Activated CD8-positive, alpha-beta memory T cell treated with anti-CD3 and anti-CD28 coated beads for 1 hour (primary cell): Measurements from ENCODE around the gene SCYL1.

Source experiments
- DNase-seq, 2 donors: peaks; one replicate each; pipeline ENCODE4 v3.0.0-alpha.2; 2020; ENCODE audit warnings: low read depth in 1 of 2; ENCODE audit errors: extremely low read depth in 1 of 2

SCYL1 gene

DNA sequence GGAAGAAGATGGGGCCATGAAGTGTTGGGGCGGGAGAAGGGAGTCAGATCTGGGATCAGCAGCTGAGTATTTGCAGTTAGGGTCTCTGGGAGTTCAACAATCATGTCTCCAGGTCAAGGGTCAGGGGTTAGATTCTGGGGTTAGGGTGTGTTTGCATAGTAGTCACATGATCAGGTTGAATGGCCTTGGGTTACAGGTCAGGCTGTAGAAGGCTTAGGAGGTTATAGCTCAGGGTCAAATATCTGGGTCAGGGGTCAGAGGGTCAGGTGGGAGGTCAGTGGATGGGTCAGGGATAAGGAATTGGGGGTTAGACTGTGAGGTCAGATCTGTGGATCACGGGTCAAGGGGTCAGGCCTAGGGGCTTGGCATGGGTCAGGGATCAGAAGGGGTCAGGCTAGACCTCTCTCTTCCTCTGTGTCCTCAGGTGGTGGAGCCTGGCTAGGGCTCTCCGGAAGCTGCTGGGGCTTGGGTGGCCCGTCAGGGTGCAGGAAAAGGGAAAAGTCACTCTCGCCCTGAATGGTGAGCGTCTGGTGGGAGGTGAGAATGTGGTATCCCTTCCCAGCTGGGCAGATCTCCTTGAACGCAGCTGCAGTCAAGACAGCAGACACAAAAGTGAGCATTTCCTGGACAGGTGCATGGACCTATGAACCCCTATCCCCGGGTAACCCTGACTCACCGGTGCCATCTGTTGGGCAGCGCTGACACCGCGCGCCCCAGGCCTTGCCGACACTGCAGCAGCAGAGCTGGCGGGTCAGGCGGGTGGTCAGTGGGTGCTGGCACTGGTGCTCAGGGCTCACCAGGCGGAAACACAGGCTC, 26.9 kb downstream of the SCYL1 start:
- no peak for DNase-seq

DNA sequence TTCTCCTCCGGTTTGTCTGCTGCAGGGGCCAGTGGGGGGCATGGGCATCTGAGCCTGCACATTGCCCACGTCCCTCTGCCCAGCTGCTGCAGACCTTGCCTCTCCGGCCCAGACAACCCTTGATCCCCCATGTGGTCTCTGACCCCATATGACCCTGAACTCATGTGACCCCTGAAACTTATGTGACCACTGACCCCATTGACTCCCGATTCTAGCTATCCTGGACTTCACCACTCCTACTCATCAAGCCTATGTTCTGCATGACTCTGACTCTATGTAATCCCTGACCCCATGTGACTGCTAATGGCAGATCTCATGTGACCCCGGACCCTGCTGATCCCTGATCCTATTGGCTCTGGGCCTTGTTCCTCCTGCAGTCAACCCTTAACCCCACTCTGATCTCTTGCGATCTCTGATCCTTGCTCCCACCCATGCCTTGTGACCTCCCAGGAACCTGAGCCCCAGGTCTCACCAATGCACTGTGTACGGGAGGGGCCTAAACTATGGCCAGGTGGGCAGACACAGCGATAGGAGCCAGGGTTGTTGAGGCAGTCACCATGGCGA, 27.6 kb downstream of the SCYL1 start:
- DNase-seq = no peak

DNA sequence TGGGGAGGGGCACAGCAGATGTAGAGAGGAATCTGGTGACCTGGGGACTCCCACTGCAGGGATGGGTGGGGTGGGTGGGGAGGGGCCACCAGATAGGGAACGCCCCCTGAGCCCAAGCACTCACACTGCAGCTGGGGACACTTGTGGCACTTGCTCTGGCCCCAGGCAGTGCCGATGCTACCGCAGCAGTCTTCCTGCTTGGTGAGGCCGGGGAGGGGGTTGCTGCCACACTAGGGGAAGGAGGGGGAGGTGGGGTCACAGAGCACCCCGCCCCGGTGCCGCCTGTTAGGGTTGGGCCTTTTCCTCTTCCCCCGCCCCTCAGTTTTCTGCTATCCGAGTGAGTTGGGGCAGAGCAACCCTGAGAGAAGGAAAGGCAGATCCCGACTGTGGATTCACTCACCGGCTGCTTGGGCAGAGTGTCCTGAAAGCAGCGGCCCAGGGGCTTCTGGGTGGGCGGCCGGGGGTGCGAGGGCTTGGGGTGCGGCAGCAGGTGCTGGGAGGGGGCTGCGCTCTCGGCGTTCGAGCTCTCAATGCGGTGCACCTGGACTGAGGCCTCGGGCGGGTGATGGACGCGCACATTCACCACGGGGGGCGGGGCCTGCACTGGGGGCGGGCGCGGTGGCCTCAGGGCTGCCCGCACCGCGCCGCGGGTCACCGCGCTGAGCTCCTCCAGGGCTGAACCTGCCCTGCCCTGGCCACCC, 28.6 kb downstream of the SCYL1 start:
- no peak for DNase-seq

DNA sequence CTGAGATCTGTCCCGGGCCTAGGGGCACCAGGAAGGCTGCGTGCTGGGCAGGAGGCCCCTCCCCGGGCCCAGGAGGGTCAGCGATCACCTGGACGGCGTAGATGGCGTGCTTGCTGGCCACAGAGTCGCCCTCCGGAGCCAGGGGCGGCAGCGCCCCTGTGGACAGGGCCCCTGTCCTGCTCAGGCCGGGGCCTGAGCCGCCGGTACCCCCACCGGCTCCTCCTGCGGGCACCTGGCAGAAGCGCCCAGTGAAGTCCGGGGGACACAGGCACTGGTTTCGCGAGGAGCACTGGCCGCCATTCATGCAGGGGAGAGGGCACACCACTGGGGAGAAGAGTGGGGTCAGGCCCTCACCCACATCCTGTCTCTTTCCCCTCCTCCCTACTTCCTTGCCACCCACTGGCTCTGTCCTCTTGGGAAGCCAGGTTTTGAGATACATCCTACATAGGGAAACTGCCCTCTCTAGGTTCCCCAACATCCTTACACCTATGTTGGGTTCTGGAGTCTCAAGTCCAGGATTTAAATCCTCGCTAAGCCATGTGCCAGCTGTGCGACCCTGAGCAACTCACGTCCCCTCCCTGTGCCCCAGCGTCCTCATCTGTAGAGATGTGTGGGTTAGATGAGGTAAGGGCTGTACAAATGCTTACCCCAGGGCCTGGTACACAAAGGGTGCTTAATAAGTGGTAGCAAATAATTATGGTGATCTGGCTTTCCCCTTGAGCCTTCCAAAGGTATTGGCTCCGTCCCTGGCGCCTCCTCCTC, 29.4 kb downstream of the SCYL1 start:
- DNase-seq = no peak

DNA sequence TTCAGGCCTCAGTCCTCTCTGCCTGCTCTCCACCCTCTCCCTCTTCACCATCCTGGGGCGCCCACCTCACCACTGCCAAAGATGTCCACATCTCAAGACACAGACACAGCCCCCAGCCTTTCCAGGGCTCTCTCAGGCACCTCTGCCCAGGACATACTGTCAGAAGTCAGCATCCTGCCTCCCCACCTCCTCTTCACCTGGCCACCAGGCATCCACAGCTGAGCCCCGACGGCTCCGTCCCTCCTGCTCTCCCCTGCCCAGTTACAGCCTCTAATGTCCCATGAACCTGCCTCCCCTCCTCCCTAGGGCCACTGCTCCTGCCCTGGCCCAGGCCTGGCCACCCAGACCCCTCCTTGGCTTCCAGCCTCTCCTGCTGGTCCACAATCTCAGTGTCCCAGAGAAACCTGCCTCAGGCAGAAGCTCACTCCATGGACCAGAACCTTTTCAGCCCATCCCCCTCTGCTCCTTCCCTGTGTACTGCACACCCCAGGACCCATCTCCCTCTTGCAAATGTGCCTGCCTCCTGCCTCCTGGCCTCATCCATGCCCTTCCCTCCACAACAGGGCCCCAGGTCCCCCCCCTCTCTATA, 30.1 kb downstream of the SCYL1 start:
- no peak for DNase-seq

DNA sequence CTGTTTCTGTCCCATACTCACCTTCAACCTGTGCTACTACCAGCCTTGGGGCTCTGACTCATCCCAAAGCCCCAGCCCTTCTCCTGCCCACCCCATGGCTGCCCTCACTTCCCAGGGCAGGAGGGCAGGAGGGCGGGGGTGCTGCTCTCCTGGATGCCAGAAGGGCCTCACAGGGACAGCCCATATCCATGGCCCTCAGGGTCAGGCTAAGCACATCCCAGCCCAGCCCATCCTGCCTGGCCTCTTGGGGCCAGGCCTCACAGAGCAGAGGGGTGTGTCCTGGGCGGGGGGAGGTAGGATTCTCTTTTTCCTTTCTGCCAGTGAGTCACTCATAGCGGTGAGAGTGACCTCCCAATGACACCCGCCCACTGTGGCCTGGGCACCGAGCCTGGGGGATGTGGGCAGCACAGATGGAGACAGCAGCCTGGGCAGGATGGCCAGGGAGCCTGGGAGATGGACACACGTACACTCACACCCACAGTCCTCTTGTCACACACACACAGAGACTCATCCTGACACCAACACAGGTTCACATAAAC, 30.9 kb downstream of the SCYL1 start:
- no peak for DNase-seq

DNA sequence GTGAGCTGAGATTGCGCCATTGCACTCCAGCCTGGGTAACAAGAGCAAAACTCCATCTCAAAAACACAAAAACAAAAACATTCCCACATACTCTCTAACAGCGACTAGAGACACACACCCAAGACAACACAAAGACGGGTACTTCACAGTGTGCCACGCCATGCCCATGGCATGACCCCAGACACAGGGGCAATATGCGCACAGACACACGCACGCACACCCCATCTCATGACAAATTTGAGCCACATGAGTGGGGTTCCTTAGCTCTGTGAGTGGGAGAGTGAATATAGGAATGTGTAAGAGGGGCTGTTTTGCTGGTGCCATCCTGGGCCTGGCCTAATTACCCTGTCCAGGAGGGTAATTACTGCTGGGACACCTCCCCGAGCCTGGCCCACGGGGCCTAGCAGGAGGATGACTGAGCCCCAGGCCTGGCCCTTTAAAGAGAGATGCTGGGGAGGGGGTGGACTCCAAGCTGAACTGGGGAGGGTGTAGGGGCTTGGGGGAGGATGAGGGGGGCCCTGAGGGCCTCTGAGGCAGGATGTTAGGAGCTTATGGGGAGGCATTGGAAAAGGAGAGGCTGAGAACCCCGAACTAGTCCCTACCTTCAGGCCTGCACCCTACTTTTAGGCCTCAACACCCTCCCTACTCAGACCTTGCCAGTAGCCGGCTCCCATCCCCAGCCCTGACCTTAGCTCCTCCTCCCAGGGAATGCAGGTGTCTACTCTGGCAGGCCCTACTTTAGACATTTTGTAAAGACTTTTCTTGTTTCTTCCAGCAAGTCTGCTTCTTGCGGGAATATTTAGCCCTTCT, 31.8 kb downstream of the SCYL1 start:
- no peak for DNase-seq

DNA sequence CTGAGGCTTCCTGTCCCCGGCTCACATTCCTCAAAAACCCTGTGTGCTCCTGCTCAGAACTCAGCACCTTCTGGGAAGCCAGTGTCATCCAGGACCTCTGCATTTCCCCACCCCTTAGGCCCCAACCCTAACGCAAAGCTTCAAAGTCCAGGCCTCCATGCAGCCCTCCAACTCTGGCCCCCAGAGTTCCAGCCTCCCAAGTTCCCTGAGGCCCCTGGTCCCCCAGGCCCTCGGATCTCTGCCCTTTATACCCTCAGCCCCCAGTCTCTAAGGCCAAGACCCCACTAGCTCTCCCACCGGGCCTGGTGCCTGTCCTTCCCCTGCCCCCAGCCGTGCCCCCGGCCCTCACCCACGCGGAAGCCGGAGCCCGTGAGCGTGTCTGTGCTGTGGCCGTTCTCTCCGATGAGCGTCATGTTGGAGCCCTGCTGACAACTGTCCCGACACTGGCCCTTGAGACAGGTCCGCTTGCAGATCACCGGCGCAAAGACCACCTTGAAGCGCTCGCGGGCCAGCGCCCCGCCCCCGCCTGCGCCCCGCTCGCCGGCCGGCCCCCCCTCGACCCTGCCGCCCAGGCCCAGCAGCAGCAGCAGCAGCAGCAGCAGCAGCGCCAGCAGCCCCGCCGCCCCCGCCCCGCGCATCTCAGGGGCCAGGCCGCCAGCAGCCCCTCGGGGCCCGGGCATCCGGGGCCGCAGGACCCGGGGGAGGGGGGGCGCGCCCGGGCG, 32.6 kb downstream of the SCYL1 start:
- DNase-seq = no peak

DNA sequence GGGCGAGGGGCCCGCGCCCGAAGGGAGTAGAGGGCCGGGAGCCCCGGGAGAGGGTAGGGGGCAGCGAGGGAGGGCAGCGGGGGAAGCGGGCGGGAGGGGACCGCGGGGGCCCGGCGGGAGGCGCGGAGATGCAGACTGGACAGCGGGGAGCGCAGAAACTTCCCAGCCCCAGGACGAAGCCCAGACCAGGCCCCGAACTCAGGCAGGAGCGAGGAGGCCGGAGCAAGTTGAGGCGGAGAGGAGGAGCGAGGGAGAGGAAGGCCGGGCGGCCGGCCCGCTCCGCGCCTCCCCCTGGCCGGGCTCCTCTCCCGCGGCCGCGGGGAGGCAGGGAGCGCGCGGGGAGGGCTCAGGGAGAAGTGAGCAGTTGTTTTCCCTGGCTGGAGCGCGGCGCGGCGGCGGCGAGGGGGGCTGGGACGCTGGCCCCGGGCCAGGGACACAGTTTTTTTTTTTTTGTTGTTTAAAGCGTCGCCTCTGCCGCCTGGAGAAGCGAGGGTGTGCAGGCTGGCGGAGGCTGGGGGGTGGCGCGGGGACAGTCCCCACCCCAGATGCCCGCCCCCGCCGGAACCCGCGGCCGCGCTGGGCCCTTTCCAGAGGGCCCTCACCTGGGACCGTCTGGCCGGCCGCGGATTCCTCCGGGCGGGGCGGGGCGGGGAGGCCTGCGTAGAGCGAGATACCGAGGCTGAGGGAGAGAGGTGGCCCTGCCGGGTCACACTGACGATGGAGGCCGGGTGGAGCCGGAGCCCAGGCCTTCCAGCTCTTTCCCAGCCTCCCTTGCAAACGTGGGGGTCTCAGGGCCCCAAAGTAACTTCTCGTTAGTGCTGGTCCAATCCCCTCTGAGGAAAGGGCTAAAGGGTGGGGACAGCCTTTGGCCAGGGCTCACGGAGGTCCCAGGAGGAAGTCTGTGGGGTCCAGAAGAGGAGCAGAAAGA, 33.4 kb downstream of the SCYL1 start, which contains the start of gene LTBP3:
LTBP3 (minus strand) TSS at position 358 of the 928 bp plus-strand sequence. CDS start 400 bp downstream, outside the sequence.
- DNase-seq = no peak

DNA sequence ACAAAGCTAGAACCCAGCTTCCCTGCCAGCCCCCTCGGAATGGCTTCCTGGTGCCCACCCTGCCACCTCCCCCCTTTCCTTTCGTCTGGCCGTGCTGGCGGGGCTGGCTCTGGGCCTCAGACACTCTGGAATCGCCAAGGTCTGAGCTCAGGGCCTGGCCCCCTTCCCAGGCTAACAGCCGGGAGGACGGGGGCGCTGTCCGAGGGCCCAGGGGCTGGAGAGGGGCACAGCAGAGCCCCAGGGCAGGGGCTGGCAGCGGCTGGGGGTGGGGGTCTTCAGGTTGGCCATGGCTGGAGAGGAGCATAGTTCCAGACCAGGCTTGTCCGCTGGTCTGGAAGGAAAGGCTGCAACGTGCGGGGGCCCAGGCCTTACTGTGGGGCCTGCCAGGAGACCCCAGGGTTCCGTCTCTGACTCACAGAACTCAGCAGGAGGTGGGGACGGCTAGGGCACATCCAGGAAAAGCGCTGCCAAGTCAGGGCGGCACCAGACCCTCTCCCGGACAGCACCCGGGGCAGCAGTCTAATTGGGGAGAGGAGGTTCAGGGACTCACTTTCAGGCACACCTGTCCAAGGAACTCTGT, 34.1 kb downstream of the SCYL1 start:
- no peak for DNase-seq

DNA sequence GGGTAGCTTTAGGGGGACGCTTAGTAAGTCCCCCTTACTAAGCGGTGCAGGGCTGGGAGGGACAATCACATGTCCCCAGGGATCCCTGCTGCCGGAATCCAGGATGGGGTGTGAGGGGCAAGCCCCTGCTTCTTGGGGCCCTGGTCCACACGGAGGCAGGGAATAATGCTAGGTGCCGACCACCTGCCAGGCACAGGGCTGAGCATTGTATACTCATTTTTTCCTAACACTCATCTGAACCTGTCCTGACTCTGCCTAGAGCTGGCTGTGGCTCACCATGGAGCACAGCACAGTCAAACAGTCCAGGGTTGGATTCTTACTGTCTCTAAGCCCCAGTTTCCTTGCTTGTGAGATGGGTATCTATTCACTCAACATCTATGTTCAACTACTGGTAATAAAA, 34.7 kb downstream of the SCYL1 start:
- no peak for DNase-seq

DNA sequence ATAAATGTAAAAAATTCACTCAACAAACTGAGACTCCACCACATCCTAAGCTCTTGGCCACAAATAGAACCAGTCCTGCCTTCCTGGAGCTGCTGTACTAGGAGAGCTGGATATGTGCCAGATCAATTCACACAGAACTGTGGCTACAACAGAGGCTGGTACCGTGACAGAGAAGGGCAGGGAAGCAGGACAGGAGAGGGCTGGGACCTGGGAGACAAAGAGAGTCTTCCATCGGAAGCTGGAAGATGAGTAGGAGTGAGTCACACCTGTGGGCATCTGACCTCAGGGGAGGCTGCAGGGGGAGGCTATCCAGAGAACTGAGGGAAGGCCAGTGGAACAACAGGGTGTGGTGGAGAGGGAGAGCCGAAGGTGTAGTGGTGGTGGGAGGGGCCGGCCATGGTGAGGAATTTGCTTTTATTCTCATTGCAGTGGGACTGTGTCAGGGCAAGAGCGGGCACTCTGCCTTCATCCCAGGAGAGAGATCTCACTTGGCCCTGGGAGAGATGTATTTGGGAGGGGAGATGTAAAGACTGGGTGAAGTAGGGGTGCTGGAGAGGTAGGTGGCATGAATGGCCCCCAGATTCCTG, 35.2 kb downstream of the SCYL1 start:
- no peak for DNase-seq

DNA sequence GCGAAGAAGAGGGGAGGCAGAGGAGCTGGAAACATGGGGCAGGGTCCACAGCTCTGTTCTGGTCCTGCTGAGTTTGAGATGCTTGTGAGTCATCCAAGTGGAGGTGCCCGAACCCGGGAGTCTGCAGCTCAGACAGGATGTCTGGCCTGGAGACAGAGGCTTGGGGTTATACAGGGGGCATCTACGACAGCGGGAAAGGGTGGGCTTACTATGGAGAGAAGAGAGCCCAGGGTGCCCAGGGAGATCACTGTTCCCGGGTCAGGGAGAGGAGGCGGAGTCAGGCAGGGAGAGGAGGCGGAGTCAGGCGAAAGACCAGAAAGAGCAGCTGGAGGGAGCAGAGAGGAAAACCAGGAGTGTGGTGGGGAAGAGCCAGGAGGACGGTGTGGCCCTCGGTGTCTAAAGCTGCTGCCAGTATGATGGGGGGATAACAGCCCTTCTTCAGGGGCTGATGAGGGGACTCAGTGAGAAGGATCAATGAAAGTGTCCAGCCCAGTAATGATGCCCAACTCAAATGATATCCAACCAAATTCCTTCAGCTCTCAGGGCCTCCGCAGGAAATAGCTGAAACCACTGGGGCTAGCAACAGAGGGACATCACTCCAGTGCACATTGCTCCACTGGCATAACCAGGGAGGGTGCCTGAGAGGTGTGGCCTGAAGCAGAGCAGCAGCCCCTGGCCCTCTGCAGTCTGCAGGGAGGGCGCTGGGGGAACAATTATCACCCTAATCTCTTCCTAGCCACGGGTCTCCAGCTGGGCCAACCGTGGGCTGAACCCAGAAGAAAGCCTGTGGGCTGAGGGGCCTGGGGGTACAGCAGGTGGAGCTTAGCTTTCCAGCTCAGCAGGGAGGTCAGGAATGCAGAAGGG, 35.9 kb downstream of the SCYL1 start:
- no peak for DNase-seq

DNA sequence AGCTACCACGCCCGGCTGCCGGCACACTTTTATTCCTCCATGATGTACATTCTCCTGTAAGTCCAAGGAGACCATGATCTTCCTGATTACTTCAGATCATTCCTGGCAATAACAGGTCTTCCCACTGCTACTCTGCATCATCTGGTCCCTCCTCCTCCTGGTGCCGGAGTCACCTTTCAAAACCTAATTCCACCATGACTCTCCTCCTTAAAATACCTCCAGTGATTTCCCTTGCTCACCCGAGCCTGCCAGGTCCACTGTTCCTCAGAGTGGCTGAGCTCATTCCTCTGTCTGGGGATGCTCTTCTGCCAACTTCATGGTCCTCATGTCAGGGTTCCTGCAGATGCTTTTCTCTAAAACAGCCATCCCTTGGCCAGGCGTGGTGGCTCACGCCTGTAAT, 37.1 kb downstream of the SCYL1 start:
- no peak for DNase-seq

DNA sequence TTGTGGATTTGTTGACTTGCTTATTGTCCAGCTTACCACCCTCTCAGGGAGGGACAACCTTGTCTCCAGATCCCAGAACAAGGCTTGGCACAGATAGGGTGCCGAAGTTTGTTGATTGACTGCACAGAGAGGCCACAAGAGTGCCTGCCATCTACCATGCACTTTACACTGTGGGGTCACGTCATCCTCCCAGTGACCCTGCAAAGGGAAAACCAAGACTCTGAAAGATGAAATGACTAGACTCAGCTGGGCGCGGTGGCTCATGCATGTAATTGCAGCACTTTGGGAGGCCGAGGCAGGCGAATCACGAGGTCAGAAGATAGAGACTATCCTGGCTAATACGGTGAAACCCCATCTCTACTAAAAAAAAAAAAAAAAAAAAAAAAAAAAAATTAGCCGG, 37.9 kb downstream of the SCYL1 start:
- DNase-seq = no peak

DNA sequence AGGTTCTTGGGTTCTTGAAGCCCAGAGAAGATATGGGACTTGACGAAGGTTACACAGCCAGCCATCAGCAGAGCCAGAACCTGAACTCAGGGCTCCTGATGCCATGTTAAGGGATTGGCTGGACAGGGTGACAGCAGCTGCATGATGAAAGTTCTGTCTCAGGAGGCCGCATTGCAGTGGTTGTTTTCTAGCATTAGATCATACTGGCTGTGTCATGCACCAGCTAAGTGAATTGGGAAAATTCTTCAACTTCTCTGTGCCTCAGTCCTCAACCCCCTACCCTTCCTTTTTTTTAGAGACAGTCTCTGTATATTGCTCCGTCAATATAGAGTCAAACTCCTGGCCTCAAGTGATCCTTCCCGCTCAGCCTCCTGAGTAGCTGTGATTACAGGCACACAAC, 38.7 kb downstream of the SCYL1 start:
- no peak for DNase-seq
